Measurements from ENCODE around the gene NAXD. TPM values are rescaled to one million over a fixed set of nuclear protein-coding genes. Genes with fewer than 3 reads are reported as not detected.

The NAXD gene
- 18.1 and 53.7 TPM in 2 replicates for total RNA-seq

GRCh38 chr13:110615322-110616102, at the start of gene NAXD:
Gene NAXD, plus strand, starts transcription at chr13:110615545. Its CDS starts 57 bp downstream, at chr13:110615602.

Other genes starting within 250 kb of the NAXD start
- 8.0 and 24.7 TPM in 2 replicates for gene RAB20, start 53.8 kb upstream of the NAXD start, total RNA-seq
- 32.9 and 43.8 TPM in 2 replicates for gene CARS2, start 90.6 kb downstream of the NAXD start, total RNA-seq
- gene ING1, start 98.2 kb downstream of the NAXD start, total RNA-seq: 9.7 and 21.5 TPM in 2 replicates

Measured in epithelial cell of alveolus of lung (primary cell).